SU-DHL-6 (cell line): ENCODE measurements around the gene OSBPL5.

ENCODE experiments used
- CTCF ChIP-seq: fragments of 200-600 bp; sonication (generic); IDR thresholded peaks from one replicate; pipeline ENCODE4 v1.5.1; 2017; ENCODE audit warnings: antibody characterized with exemption, mild to moderate bottlenecking, low read length, moderate library complexity; ENCODE audit not compliant: insufficient read depth, poor library complexity, severe bottlenecking
- EZH2phosphoT487 ChIP-seq: fragments of 200-600 bp; sonication (generic), shearing (Covaris generic); conservative IDR thresholded peaks from 2 replicates; pipeline ENCODE4 v1.6.1; 2018; ENCODE audit warnings: mild to moderate bottlenecking, antibody characterized with exemption, low read length, moderate library complexity, mixed read lengths

- TF ChIP-seq CTCF, result no peak
- TF ChIP-seq EZH2phosphoT487, result no peak
Measured at GRCh38 chr11:3158131-3158591, 6.9 kb downstream of the OSBPL5 start.
